ENCODE data around the gene CCBE1.

CCBE1 gene

GRCh38 chr18:59737776-59738300 is 40.6 kb upstream of the CCBE1 start:
- no peak for TF ChIP-seq TAF1 (IDR thresholded peaks at IDR 0.05; ENCODE audit: borderline replicate concordance, insufficient read depth, low read length)
- no peak for TF ChIP-seq FOXP2 (optimal IDR thresholded peaks at IDR 0.05; ENCODE audit: borderline replicate concordance, extremely low read depth, extremely low read length, insufficient read depth)
- no peak for TF ChIP-seq REST (IDR thresholded peaks at IDR 0.05; ENCODE audit: insufficient read depth in 1 of 2, low read depth in 2 of 2, low read length in 2 of 2)
- no peak for TF ChIP-seq POLR2AphosphoS5 (IDR thresholded peaks at IDR 0.05; ENCODE audit: low read depth, low read length)
- TF ChIP-seq SIN3A (IDR thresholded peaks at IDR 0.05; ENCODE audit: borderline replicate concordance, insufficient read depth, low read length): no peak

GRCh38 chr18:59736061-59736460 is 38.8 kb upstream of the CCBE1 start:
- TF ChIP-seq SIN3A (IDR thresholded peaks at IDR 0.05; ENCODE audit: borderline replicate concordance, insufficient read depth, low read length): no peak
- TF ChIP-seq POLR2AphosphoS5 (IDR thresholded peaks at IDR 0.05; ENCODE audit: low read depth, low read length): no peak
- TF ChIP-seq REST (IDR thresholded peaks at IDR 0.05; ENCODE audit: insufficient read depth in 1 of 2, low read depth in 2 of 2, low read length in 2 of 2): no peak

- TF ChIP-seq FOXP2 (optimal IDR thresholded peaks at IDR 0.05; ENCODE audit: borderline replicate concordance, extremely low read depth, extremely low read length, insufficient read depth): no peak
- no peak for TF ChIP-seq POLR2AphosphoS5 (IDR thresholded peaks at IDR 0.05; ENCODE audit: low read depth, low read length)
- TF ChIP-seq TAF1 (IDR thresholded peaks at IDR 0.05; ENCODE audit: borderline replicate concordance, insufficient read depth, low read length): no peak
- no peak for TF ChIP-seq REST (IDR thresholded peaks at IDR 0.05; ENCODE audit: insufficient read depth in 1 of 2, low read depth in 2 of 2, low read length in 2 of 2)
- no peak for TF ChIP-seq SIN3A (IDR thresholded peaks at IDR 0.05; ENCODE audit: borderline replicate concordance, insufficient read depth, low read length)
Measured at GRCh38 chr18:59735269-59735860, 38.1 kb upstream of the CCBE1 start.

- no peak for TF ChIP-seq SIN3A (IDR thresholded peaks at IDR 0.05; ENCODE audit: borderline replicate concordance, insufficient read depth, low read length)
- no peak for TF ChIP-seq TAF1 (IDR thresholded peaks at IDR 0.05; ENCODE audit: borderline replicate concordance, insufficient read depth, low read length)
- TF ChIP-seq FOXP2 (optimal IDR thresholded peaks at IDR 0.05; ENCODE audit: borderline replicate concordance, extremely low read depth, extremely low read length, insufficient read depth): no peak
- TF ChIP-seq POLR2AphosphoS5 (IDR thresholded peaks at IDR 0.05; ENCODE audit: low read depth, low read length): no peak
- no peak for TF ChIP-seq REST (IDR thresholded peaks at IDR 0.05; ENCODE audit: insufficient read depth in 1 of 2, low read depth in 2 of 2, low read length in 2 of 2)
Measured at GRCh38 chr18:59733421-59733820, 36.2 kb upstream of the CCBE1 start.

GRCh38 chr18:59730896-59731295 is 33.7 kb upstream of the CCBE1 start:
- TF ChIP-seq FOXP2 (optimal IDR thresholded peaks at IDR 0.05; ENCODE audit: borderline replicate concordance, extremely low read depth, extremely low read length, insufficient read depth) (no peak), POLR2AphosphoS5 (IDR thresholded peaks at IDR 0.05; ENCODE audit: low read depth, low read length) (no peak), TAF1 (IDR thresholded peaks at IDR 0.05; ENCODE audit: borderline replicate concordance, insufficient read depth, low read length) (no peak), REST (IDR thresholded peaks at IDR 0.05; ENCODE audit: insufficient read depth in 1 of 2, low read depth in 2 of 2, low read length in 2 of 2) (no peak), SIN3A (IDR thresholded peaks at IDR 0.05; ENCODE audit: borderline replicate concordance, insufficient read depth, low read length) (no peak)

All from PFSK-1 (cell line).